Right atrium auricular region (tissue), 2 donors: Measurements from ENCODE around the gene LAMC3. TPM values are rescaled to one million over a fixed set of nuclear protein-coding genes. Genes with fewer than 3 reads are reported as not detected.

Experiments used
- DNase-seq: peaks from one replicate; pipeline ENCODE4 v3.0.0-alpha.2; 2019; ENCODE audit warnings: low spot score
- H3K27ac ChIP-seq, 2 donors: fragments of 200-600 bp; sonication (generic); 1 replicate in 1 of 2; 2 replicates in 1 of 2; pipeline ENCODE4 v1.5.1; 2016 to 2019
- H3K27me3 ChIP-seq, 2 donors: fragments of 200-600 bp; sonication (generic); one replicate each; pipeline versions ENCODE4 v1.5.1 to v1.6.0; 2017 to 2019
- H3K36me3 ChIP-seq: fragments of 200-600 bp; sonication (generic); one replicate; pipeline ENCODE4 v1.5.1; 2016
- H3K4me1 ChIP-seq, 2 donors: fragments of 200-600 bp; sonication (generic); one replicate each; pipeline versions ENCODE4 v1.5.1 to v1.6.0; 2017 to 2019
- H3K4me3 ChIP-seq, 2 donors: fragments of 200-600 bp; sonication (generic); 1 replicate in 1 of 2; 2 replicates in 1 of 2; pipeline ENCODE4 v1.5.1; 2017 to 2019; ENCODE audit warnings: mild to moderate bottlenecking in 1 of 2, moderate library complexity in 1 of 2
- H3K9me3 ChIP-seq, 2 donors: fragments of 200-600 bp; sonication (generic); one replicate each; pipeline ENCODE4 v1.5.1; 2019
- CTCF ChIP-seq, 2 donors: fragments of 200-600 bp; sonication (generic); IDR thresholded peaks; one replicate each; pipeline ENCODE4 v1.5.1; 2019; ENCODE audit warnings: antibody characterized with exemption in 2 of 2
- total RNA-seq, 2 donors: library from RNA; depleted of rRNA; stranded (reverse); fragments of >200 nt; gene quantifications; one replicate each; pipeline ENCODE4 v1.1.0, GENCODE V29; 2016

LAMC3 gene
- total RNA-seq, 2 donors from 2014 or later: 0.56 to 1.6 TPM

- peaks cover 13% of the 10 kb centered on the region for H3K36me3 ChIP-seq
- no peak for DNase-seq
- no peaks in the 10 kb centered on the region for H3K27me3 ChIP-seq
- H3K9me3 ChIP-seq: no peaks in the 10 kb centered on the region
- TF ChIP-seq CTCF (IDR thresholded peaks at IDR 0.05): no peak
- H3K4me3 ChIP-seq: no peak overlapping the region
- H3K27ac ChIP-seq: no peak overlapping the region
- H3K4me1 ChIP-seq: peaks cover 0 to 19% of the 10 kb centered on the region in 2 donors
Measured at GRCh38 chr9:131122158-131122557, 113.2 kb downstream of the LAMC3 start.

GRCh38 chr9:131125038-131125287 lies 116.0 kb downstream of the LAMC3 start:
- peaks cover 39% of the 10 kb centered on the region for H3K36me3 ChIP-seq
- peak overlapping the region; percentile 81 to 84 for H3K4me3 ChIP-seq
- H3K27me3 ChIP-seq: no peaks in the 10 kb centered on the region
- H3K4me1 ChIP-seq: peaks cover 0 to 19% of the 10 kb centered on the region in 2 donors
- peak overlapping the region; percentile 72 to 78 for H3K27ac ChIP-seq
- no peak for DNase-seq
- no peak for TF ChIP-seq CTCF (IDR thresholded peaks at IDR 0.05)
- H3K9me3 ChIP-seq: no peaks in the 10 kb centered on the region

- Histone ChIP-seq H3K27me3 (no peaks in the 10 kb centered on the region), H3K36me3 (peaks cover 41% of the 10 kb centered on the region), H3K9me3 (no peaks in the 10 kb centered on the region), H3K4me3 (peak within 1 kb of the TSS; percentile 81 to 84), H3K27ac (peak within 1 kb of the TSS; percentile 72 to 78), H3K4me1 (peaks cover 0 to 19% of the 10 kb centered on the region in 2 donors)
- TF ChIP-seq CTCF (IDR thresholded peaks at IDR 0.05): peak in 1 of 2 donors; percentile 15
- peak; percentile 98 for DNase-seq
Measured at GRCh38 chr9:131125288-131126058, 116.5 kb downstream of the LAMC3 start, which contains the start of gene NUP214. TSS of gene NUP214 (plus strand) at chr9:131125586. CDS start at chr9:131125705, 119 bp downstream.

GRCh38 chr9:131126059-131126426 lies 117.1 kb downstream of the LAMC3 start:
- Histone ChIP-seq H3K27ac (peak overlapping the region; percentile 72 to 78), H3K4me1 (peaks cover 0 to 19% of the 10 kb centered on the region in 2 donors), H3K36me3 (peaks cover 41% of the 10 kb centered on the region), H3K27me3 (no peaks in the 10 kb centered on the region), H3K4me3 (peak overlapping the region; percentile 81 to 84), H3K9me3 (no peaks in the 10 kb centered on the region)
- no peak for DNase-seq
- TF ChIP-seq CTCF (IDR thresholded peaks at IDR 0.05): no peak

- peaks cover 66% of the 10 kb centered on the region for H3K36me3 ChIP-seq
Measured at GRCh38 chr9:131129183-131129582, 120.2 kb downstream of the LAMC3 start.

More at GRCh38 chr9:131129183-131129582, 120.2 kb downstream of the LAMC3 start:
- DNase-seq: no peak
- TF ChIP-seq CTCF (IDR thresholded peaks at IDR 0.05): no peak
- no peaks in the 10 kb centered on the region for H3K27me3 ChIP-seq
- no peaks in the 10 kb centered on the region for H3K9me3 ChIP-seq
- no peak overlapping the region for H3K4me3 ChIP-seq
- no peak overlapping the region for H3K27ac ChIP-seq
- H3K4me1 ChIP-seq: peaks cover 0 to 19% of the 10 kb centered on the region in 2 donors
